KMS-11 (cell line): Measurements from ENCODE around the gene SPACDR.

ENCODE experiments used
- H2AFZ ChIP-seq: fragments of 200-600 bp; sonication (generic); 2 replicates; pipeline ENCODE4 v1.6.1; 2016; ENCODE audit warnings: antibody characterized with exemption, mixed run types, low read depth
- H3K27ac ChIP-seq: fragments of 200-600 bp; sonication (generic); 2 replicates; pipeline ENCODE4 v1.6.1; 2016; ENCODE audit warnings: mild to moderate bottlenecking, mixed run types
- H3K27me3 ChIP-seq: fragments of 200-600 bp; sonication (generic); 2 replicates; pipeline ENCODE4 v1.6.1; 2017; ENCODE audit warnings: mild to moderate bottlenecking, low read depth, mixed run types, moderate library complexity; ENCODE audit not compliant: insufficient read depth
- H3K36me3 ChIP-seq: fragments of 200-600 bp; sonication (generic); 2 replicates; pipeline ENCODE4 v1.6.1; 2017; ENCODE audit warnings: mild to moderate bottlenecking, mixed run types; ENCODE audit not compliant: insufficient read depth
- H3K4me1 ChIP-seq: fragments of 200-600 bp; sonication (generic); 2 replicates; pipeline ENCODE4 v1.6.1; 2016; ENCODE audit warnings: mild to moderate bottlenecking, low read depth, mixed run types; ENCODE audit not compliant: poor library complexity, severe bottlenecking
- H3K4me2 ChIP-seq: fragments of 200-600 bp; sonication (generic); 2 replicates; pipeline ENCODE4 v1.7.0; 2016; ENCODE audit warnings: mild to moderate bottlenecking, mixed run types
- H3K4me3 ChIP-seq: fragments of 200-600 bp; sonication (generic); IDR thresholded peaks from 2 replicates; pipeline ENCODE4 v1.6.1; 2017; ENCODE audit warnings: low read depth, low read length, mixed read lengths; ENCODE audit not compliant: insufficient read depth
- H3K79me2 ChIP-seq: fragments of 200-600 bp; sonication (generic); 2 replicates; pipeline ENCODE4 v1.6.1; 2016; ENCODE audit warnings: low read depth, mixed run types; ENCODE audit not compliant: insufficient read depth
- H3K9ac ChIP-seq: fragments of 200-600 bp; sonication (generic); 2 replicates; pipeline ENCODE4 v1.6.1; 2016; ENCODE audit warnings: mild to moderate bottlenecking, mixed run types
- H4K20me1 ChIP-seq: fragments of 200-600 bp; sonication (generic); 2 replicates; pipeline ENCODE4 v1.6.1; 2016; ENCODE audit warnings: mild to moderate bottlenecking, mixed run types; ENCODE audit not compliant: insufficient read depth
- CTCF ChIP-seq: fragments of 200-600 bp; sonication (generic); conservative IDR thresholded peaks from 2 replicates; pipeline ENCODE4 v1.6.1; 2017; ENCODE audit warnings: low read depth, mild to moderate bottlenecking, antibody characterized with exemption, low read length, moderate library complexity, mixed read lengths

Gene SPACDR

GRCh38 chr7:100467638-100468373 is 3.7 kb upstream of the SPACDR start:
- no peak overlapping the region for H3K27ac ChIP-seq

DNA sequence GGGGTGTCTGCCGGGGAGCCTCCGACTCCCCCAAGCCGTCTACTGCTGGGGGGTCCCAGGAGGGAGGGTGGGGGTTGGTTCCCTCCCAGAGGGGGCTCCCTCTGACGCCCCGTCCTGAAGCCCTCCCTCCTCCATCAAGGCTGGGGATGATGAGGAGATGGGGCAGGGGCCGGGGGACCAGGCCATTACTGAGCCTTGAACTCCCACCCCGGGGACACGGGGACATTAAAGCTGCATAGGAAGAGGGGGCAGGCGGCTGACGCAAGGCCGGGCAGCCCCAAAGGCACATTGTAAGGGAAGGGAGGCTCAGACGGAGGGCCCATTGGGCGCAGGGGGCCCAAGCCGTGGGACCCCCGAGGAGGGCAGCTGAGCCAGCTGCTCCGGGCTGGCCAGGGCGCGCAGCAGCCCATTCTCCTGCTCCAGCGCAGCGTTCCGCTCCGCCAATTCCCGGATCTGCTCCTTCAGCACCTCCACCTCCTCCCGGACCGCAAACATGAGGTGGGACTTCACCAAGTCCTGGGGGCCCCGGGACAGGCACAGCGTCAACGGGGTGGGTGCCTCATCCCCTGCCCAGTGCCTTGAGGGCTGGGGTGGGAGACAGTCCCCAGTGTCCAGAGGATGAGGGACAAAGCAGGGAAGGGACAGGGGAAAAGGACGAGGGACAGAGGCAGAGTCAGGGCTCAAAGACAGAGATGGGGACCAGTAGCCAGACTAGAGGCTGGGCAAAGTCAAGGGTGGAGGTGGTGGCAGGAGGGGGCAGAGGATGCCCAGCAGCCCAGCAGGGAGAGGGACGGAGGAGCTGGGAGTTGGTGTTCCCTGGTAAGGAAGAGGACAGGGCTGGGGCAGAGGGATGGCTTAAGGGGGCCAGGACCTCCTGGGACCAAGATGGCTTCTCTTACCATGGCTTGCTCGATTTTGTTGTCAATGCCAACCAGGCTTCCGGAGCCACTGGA is 2.9 kb upstream of the SPACDR start:
- no peak for TF ChIP-seq CTCF
- Histone ChIP-seq H4K20me1 (no peaks in the 10 kb centered on the region), H3K4me1 (peaks cover 3% of the 10 kb centered on the region), H3K79me2 (no peaks in the 10 kb centered on the region), H3K36me3 (no peaks in the 10 kb centered on the region), H3K4me3 (no peak overlapping the region), H3K9ac (no peak overlapping the region), H3K27ac (no peak overlapping the region), H3K27me3 (no peaks in the 10 kb centered on the region), H2AFZ (no peak overlapping the region), H3K4me2 (no peak overlapping the region)

More at GRCh38 chr7:100467638-100468373, 3.7 kb upstream of the SPACDR start:
- Histone ChIP-seq H3K79me2 (no peaks in the 10 kb centered on the region), H2AFZ (no peak overlapping the region), H3K4me2 (no peak overlapping the region), H3K4me3 (no peak overlapping the region), H4K20me1 (no peaks in the 10 kb centered on the region), H3K9ac (no peak overlapping the region), H3K27me3 (no peaks in the 10 kb centered on the region), H3K36me3 (no peaks in the 10 kb centered on the region), H3K4me1 (peaks cover 4% of the 10 kb centered on the region)
- TF ChIP-seq CTCF, result no peak

DNA sequence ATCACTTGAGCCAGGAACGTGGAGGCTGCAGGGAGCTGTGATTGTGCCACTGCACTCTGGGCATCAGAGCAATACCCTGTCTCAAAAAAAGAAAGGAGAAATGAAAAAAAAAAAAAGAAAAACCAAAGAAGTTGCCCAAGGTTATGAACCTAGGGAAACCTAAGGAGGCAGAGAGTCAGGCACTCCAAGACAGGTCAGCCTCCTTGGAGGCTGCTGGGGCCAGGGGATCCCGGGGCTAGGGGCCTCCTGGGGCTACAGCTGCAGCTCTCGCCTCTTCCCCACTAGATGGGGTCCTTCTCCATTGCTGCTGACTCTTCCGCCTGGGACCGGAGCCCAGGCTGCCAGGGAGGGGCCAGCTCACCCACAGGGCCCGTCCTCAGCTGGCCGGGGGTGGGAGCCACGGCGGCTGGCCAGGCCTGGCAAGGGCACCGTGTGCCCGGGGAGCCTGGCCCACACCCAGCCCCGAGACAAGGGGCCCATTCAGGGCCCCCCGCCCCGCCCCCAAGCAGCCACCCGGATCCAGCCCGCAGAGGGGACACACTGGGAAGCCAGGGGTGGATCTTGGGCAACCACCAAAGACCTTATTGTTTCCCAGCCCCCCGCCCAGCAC is 1.7 kb upstream of the SPACDR start:
- no peak overlapping the region for H3K4me3 ChIP-seq
- no peak overlapping the region for H3K9ac ChIP-seq
- H3K27me3 ChIP-seq, result no peaks in the 10 kb centered on the region
- H3K4me2 ChIP-seq, result no peak overlapping the region
- H3K79me2 ChIP-seq, result no peaks in the 10 kb centered on the region
- no peaks in the 10 kb centered on the region for H4K20me1 ChIP-seq
- peaks cover 3% of the 10 kb centered on the region for H3K4me1 ChIP-seq
- H3K36me3 ChIP-seq, result no peaks in the 10 kb centered on the region
- no peak overlapping the region for H2AFZ ChIP-seq
- no peak overlapping the region for H3K27ac ChIP-seq
- TF ChIP-seq CTCF, result no peak

DNA sequence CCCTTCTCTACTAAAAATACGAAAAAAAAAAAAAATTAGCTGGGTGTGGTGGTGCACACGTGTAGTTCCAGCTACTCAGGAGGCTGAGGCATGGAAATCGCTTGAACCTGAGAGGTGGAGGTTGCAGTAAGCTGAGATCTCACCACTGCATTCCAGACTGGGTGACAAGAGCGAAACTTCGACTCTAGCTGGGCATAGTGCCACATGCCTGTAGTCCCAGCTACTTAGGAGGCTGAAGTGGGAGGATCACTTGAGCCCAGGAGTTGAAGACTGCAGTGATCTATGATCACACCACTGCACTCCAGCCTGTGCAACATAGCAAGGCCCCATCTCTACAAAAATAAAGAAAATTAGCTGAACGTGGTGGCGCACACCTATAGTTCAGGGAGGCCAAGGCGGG is 1.2 kb upstream of the SPACDR start:
- Histone ChIP-seq H3K27me3 (no peaks in the 10 kb centered on the region), H3K4me2 (no peak overlapping the region), H3K4me1 (peaks cover 3% of the 10 kb centered on the region), H3K79me2 (no peaks in the 10 kb centered on the region), H3K36me3 (no peaks in the 10 kb centered on the region), H3K27ac (no peak overlapping the region), H3K9ac (no peak overlapping the region), H3K4me3 (no peak overlapping the region), H4K20me1 (no peaks in the 10 kb centered on the region), H2AFZ (no peak overlapping the region)
- no peak for TF ChIP-seq CTCF
